GM19328 (cell line): ENCODE measurements around the gene BHLHE23.

Experiments
- ATAC-seq: cut with Tn5 transposase; IDR thresholded peaks from one replicate; pipeline ENCODE4 v1.9.1; 2021; ENCODE audit warnings: mild to moderate bottlenecking, moderate library complexity; ENCODE audit not compliant: unreplicated experiment

BHLHE23 gene

GRCh38 chr20:63026582-63027165 is 19.9 kb upstream of the BHLHE23 start:
- ATAC-seq, result no peak

GRCh38 chr20:63025534-63026331 is 19.0 kb upstream of the BHLHE23 start:
- no peak for ATAC-seq

DNA sequence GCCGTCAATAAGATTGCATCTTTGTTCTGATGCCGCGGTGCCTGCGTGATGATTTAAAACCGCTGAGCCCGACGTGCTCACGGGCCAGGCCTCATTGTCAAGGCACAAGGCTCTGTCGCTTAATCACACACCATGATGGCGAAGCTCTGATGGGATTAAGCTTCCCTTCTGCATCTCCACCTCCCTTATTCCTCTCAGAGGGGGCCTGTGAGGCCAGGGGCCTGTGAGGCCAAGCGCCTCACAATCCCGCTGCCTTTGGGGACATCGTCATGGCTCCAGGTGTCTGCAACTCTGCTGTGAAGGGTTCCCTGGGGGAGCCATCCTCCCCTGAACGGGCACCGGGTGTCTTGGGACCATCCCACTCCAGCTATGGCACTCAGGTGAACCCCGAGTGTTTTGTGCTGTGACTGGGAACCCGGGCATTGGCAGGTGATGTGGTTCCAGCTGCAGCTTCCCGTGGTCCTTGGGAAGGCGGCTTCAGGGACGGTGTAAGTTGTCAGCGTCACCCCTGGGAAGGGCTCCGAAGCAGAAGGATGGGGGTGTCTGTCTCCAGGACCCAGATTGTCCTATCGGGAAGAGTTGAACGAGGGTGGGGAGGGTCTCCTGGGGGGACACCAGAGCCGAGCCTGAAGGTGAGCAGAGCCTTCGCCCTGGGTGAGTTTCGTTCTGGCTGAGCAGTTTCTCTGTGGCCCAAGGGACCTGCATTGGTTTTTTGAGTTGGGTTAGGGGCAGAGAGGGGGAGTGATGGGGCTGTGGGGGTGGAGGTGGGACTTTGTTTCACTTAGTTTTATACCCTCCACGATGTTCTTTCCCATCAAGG is 18.0 kb upstream of the BHLHE23 start:
- no peak for ATAC-seq

GRCh38 chr20:63023936-63024571 is 17.3 kb upstream of the BHLHE23 start:
- ATAC-seq, result no peak

DNA sequence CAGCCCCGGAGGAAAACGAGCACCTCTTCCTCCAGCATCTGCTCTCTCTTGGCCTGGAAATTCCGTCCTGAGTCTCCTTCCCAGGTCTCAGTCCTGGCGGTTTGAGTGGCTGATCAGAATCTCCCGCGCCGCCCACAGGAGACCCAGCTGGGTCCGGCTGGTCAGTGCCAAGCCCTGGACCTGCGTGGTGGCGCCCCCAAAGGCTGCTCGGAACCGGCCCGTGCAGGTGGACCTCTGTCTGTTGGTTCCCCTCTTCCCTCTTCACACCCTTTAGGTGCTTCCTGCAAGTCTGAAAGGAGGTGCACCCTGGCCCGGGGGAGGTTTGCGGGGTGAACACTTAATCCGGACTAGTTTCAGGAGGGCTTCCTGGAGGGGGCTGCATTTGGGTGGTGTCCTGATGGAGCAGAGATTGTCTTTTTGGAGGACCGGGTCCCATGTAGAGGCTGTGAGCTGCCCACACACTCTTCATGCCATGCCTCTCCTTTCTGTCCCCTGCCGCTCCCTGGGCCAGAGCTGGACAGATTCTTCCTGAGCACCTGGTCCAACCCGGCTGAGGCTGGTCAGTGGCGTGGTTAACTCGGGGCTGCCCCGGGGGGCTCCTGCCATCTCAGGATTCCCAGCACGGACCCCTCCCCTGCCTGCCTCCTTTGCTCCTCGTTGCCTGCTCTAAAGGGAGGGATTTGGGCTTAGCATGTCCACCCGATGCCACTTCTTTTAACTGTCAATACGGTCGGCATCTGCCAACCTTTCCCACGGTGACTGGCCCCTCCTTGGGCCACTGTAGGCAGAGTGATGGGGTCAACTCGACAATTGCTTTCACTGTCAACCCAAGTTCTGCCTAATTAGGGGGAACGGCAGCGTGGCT is 16.5 kb upstream of the BHLHE23 start:
- no peak for ATAC-seq

DNA sequence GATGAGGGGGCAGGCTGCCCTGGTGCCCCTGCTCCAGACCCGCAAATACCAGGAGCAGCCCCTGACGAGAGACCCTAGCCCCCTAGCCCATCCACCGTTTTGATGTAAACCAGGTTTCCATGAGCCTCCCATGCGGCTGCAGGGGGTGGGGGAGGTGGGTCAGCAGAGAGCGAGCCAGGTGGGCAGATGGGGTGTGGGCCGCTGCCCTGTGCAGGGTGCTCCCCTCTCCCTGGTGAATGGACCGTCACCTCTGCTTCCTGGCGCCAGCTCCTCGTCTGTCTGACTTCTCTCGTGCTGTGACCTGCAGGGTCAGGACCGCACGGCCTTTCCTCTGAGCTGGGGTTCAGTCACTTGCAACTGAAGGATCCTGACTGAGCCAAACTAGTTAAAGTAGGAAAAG is 15.7 kb upstream of the BHLHE23 start:
- ATAC-seq, result no peak

DNA sequence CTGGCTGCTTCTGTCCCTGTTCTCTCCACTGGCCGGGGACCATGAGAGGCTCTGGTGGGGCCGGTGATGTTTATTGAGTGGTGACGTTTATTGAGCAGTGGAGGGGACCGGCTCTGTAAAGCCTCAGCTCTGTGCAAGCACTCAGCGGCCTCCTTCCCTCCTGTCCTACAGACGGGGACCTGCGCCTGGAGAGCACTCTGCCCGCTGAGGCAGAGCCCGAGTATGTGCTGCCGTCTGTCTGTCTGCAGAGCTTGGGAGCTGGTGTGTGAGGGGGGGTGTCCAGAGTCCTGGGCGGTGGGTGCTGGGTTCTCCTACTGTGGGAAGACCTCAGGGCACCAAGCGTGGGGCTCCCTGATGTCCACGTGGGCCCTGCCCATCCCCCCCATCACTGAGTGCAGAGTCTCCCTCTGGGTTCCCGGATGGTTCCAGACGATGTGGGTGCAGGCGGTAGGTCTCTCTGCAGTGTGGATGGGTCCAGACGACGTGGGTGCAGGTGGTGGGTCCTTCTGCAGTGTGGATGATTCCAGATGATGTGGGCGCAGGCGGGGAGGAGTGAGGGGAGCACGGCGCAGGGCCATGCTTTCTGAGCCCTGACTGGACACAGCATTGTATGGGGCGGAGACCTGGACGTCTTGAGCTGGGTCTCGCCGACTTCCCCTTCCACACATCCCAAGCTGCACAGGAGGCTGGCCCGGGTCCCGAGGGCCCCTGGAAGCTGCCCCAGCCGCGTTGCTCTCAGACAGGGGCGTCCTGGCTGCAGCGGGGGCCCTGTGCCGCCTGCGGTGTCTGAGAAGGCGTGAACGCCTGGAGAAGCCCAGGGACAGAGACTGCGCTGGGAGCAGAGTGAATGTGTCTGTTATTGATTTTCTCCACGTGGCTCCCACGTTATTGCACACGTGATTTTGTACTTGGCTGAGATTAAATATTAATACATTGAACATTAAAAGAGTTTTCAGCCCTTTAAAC is 14.9 kb upstream of the BHLHE23 start:
- ATAC-seq, result no peak

- no peak for ATAC-seq
Observed at GRCh38 chr20:63020681-63021080, 13.9 kb upstream of the BHLHE23 start.

DNA sequence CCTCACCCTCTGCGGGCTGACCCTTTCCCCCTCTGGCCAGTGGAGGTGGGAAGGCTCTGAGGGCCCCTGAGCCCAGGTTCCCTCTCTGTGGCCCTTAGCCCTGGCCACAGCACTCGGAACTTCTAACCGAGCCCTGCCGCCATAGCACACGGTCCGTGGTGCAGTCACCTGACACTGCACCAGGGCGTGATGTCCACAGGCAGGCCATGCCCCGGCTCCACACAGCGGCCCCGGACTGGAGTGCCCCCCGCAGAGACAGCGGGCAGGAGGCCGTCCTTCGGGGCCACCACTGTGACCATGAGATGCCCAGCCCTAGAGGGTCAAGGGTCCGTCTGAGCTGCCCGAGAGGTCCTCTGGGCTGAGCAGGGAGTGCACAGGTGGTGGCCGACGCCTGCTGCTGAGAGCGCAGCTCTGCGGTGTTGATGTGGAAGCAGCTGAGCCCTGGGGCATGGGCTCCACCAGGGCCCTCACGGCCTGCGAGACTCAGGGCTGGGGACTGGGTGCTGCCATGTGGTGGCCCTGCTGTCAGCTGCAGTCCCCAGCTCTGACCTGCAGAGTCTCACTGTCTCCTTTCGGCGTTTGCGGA is 11.2 kb upstream of the BHLHE23 start:
- no peak for ATAC-seq

- no peak for ATAC-seq
Observed at GRCh38 chr20:63017076-63017825, 10.5 kb upstream of the BHLHE23 start.

- ATAC-seq, result no peak
Observed at GRCh38 chr20:63016514-63017075, 9.8 kb upstream of the BHLHE23 start.

GRCh38 chr20:63015662-63016361 is 9.0 kb upstream of the BHLHE23 start:
- ATAC-seq, result no peak

- ATAC-seq, result no peak
Observed at GRCh38 chr20:63015147-63015661, 8.4 kb upstream of the BHLHE23 start.

- ATAC-seq, result no peak
Observed at GRCh38 chr20:63014710-63015109, 7.9 kb upstream of the BHLHE23 start.

DNA sequence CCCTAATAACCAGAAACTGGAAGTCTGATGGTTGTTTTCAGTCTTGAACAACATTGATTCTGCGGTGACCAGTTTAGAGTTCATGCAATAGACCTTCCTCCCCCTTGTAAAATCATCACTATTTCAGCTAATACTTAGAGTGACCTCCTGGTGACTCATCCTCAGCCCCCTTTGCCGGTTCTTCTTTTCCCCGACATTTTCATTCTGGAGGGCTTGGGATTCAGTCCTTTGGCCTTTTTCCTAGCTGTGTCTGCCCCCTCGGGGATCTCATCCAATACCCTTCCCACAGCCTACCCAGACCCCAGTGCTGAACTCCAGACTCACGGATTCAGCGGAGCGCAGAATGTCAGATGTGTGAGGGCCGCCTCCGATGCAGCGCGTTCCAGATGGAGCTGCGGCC is 7.5 kb upstream of the BHLHE23 start:
- ATAC-seq, result no peak

DNA sequence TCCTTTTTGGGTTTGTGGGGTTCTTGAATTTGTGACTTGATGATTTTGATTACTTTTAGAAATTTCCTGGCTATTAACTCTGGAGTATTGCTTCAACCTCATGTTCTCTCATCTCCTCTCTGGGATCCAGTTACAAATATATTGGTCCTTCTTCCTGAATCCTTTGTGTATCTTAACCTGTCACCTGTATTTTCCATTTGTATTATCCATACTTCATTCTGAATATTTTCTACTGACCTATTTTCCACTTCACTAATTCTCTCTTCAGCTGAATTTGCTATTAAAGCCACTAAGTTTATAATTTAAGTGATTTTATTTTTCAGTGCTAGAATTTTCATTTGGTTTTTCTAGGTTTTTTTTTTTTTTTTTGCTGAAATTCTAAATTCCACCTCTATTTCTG is 6.4 kb upstream of the BHLHE23 start:
- no peak for ATAC-seq

DNA sequence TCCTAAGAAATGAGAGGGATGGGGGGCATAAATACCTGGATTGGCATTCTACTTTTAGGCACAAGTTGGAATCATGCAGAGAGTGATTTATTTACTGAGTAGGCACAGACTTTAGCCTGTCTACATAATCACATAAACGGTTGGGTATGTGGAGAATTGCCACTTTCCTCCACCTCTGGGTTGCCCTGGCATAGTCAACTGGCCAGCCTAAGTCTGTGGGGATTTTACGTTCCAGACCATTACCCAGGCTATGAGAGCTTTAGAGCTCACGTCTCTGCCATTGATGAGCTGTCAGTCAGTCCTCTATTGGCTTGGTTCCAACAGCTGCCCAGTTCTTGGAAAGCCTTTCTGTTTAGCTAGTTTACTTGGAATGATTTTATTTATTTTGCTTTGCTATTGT is 5.0 kb upstream of the BHLHE23 start:
- no peak for ATAC-seq
